B cell (primary cell): Measurements from ENCODE around the gene PRICKLE2. TPM values are rescaled to one million over a fixed set of nuclear protein-coding genes. Genes with fewer than 3 reads are reported as not detected.

Experiments used
- ATAC-seq: fragments of 200-7000 bp; cut with Tn5 transposase; one replicate; pipeline ENCODE4 v1.10.0; 2021; ENCODE audit warnings: low read depth, mild to moderate bottlenecking, moderate number of reproducible peaks, moderate library complexity
- CTCF ChIA-PET: fragments of 350-600 bp; sonication (Branson Sonifier 250); formaldehyde crosslinking; loops from one replicate; lab custom pipeline; 2021; ENCODE audit warnings: antibody characterized with exemption, inconsistent platforms; lab: Charles Lee
- POLR2A ChIA-PET: fragments of 350-600 bp; sonication (Branson Sonifier 250); formaldehyde crosslinking; loops from one replicate; lab custom pipeline; 2021; ENCODE audit warnings: antibody characterized with exemption; lab: Charles Lee
- DNase-seq: peaks from one replicate; pipeline ENCODE4 v3.0.0; 2013
- H2AFZ ChIP-seq: 2 replicates; pipeline ENCODE4 v1.6.1; 2012; ENCODE audit warnings: mild to moderate bottlenecking, low read depth, low read length; ENCODE audit not compliant: insufficient read depth, poor library complexity, severe bottlenecking
- H3K27ac ChIP-seq, 2 donors: 1 replicate in 1 of 2; 2 replicates in 1 of 2; pipeline ENCODE4 v1.5.1; 2012 to 2013; ENCODE audit warnings: low read length in 2 of 2, mild to moderate bottlenecking in 2 of 2, moderate library complexity in 1 of 2
- H3K27me3 ChIP-seq, 4 experiments: fragments of 200-600 bp in 1 of 4; sonication (generic) in 1 of 4; replicated peaks in 1 of 4; 1 replicate in 2 of 4; 2 replicates in 2 of 4; pipeline versions ENCODE4 v1.6.1 to v1.7.0; 2013 to 2016; ENCODE audit warnings: low read length in 3 of 4, mild to moderate bottlenecking in 2 of 4, mixed read lengths in 1 of 4, moderate library complexity in 1 of 4; ENCODE audit not compliant: insufficient read depth in 4 of 4, control insufficient read depth in 3 of 4; ENCODE audit errors: control extremely low read depth in 1 of 4
- H3K36me3 ChIP-seq, 2 experiments: replicated peaks in 1 of 2; 1 replicate in 1 of 2; 2 replicates in 1 of 2; pipeline versions ENCODE4 v1.6.1 to v1.7.1; 2013; ENCODE audit warnings: low read length in 1 of 2; ENCODE audit not compliant: insufficient read depth in 2 of 2, control insufficient read depth in 1 of 2; ENCODE audit errors: control extremely low read depth in 1 of 2, extremely low read depth in 1 of 2
- H3K4me1 ChIP-seq, 2 donors: fragments of 200-600 bp in 1 of 2; sonication (generic) in 1 of 2; 1 replicate in 1 of 2; 2 replicates in 1 of 2; pipeline versions ENCODE4 v1.5.1 to v1.6.1; 2013 to 2017; ENCODE audit warnings: low read length in 2 of 2; ENCODE audit not compliant: control insufficient read depth in 2 of 2, insufficient read depth in 2 of 2
- H3K4me2 ChIP-seq: replicated peaks from 2 replicates; pipeline ENCODE3; 2012; ENCODE audit warnings: mild to moderate bottlenecking, low read depth, low read length; ENCODE audit not compliant: poor library complexity, severe bottlenecking
- H3K4me3 ChIP-seq, 5 experiments: fragments of 200-600 bp in 1 of 5; sonication (generic) in 1 of 5; 1 replicate in 3 of 5; 2 replicates in 2 of 5; pipeline versions ENCODE4 v1.5.1 to v1.7.0; 2011 to 2016; ENCODE audit warnings: low read length in 4 of 5, mild to moderate bottlenecking in 4 of 5, low read depth in 2 of 5, control low read depth in 1 of 5, moderate library complexity in 1 of 5; ENCODE audit not compliant: insufficient read depth in 1 of 5; ENCODE audit errors: control extremely low read depth in 1 of 5, extremely low read depth in 1 of 5
- H3K79me2 ChIP-seq: fragments of 200-600 bp; sonication (generic); one replicate; pipeline ENCODE4 v1.6.0; 2016; ENCODE audit warnings: low read length; ENCODE audit not compliant: control insufficient read depth, insufficient read depth
- H3K9ac ChIP-seq: fragments of 200-600 bp; sonication (generic); 2 replicates; pipeline ENCODE4 v1.6.1; 2017; ENCODE audit warnings: mild to moderate bottlenecking, low read length, moderate library complexity
- H3K9me3 ChIP-seq, 3 donors: one replicate each; pipeline versions ENCODE4 v1.6.1 to v1.7.1; 2013; ENCODE audit warnings: low read length in 2 of 3; ENCODE audit not compliant: control insufficient read depth in 2 of 3, insufficient read depth in 1 of 3; ENCODE audit errors: control extremely low read depth in 1 of 3
- H4K20me1 ChIP-seq: 2 replicates; pipeline ENCODE4 v1.6.0; 2012; ENCODE audit warnings: mild to moderate bottlenecking, low read length; ENCODE audit not compliant: insufficient read depth, control insufficient read depth, poor library complexity, severe bottlenecking
- H3K27ac Mint-ChIP-seq: one replicate; pipeline ENCODE4 v1.8.0; 2021; ENCODE audit warnings: mixed read lengths
- H3K27me3 Mint-ChIP-seq: one replicate; pipeline ENCODE4 v1.8.0; 2021; ENCODE audit warnings: mixed read lengths
- H3K4me1 Mint-ChIP-seq: one replicate; pipeline ENCODE4 v1.8.0; 2021; ENCODE audit warnings: mixed read lengths
- H3K4me3 Mint-ChIP-seq: one replicate; pipeline ENCODE4 v1.8.0; 2021; ENCODE audit warnings: mixed read lengths
- H3K9me3 Mint-ChIP-seq: one replicate; pipeline ENCODE4 v1.8.0; 2022; ENCODE audit warnings: mixed read lengths; ENCODE audit not compliant: insufficient read depth
- CTCF ChIP-seq: fragments of 200-600 bp; IDR thresholded peaks from one replicate; pipeline ENCODE4 v1.8.0; 2022; ENCODE audit warnings: antibody characterized with exemption, mild to moderate bottlenecking
- EZH2 ChIP-seq: IDR thresholded peaks from 2 replicates; pipeline ENCODE4 v1.6.1; 2012; ENCODE audit warnings: borderline replicate concordance, low read depth, mild to moderate bottlenecking, moderate library complexity, low read length; ENCODE audit not compliant: insufficient read depth, poor library complexity, severe bottlenecking
- WGBS: methylation state at CpG from one replicate; pipeline ENCODE4 v1.1.5; 2013; ENCODE audit warnings: missing lambda C conversion rate; ENCODE audit not compliant: insufficient coverage; 5-methylcytosine and 5-hydroxymethylcytosine counted together
- intact Hi-C: fragments of 100-400 bp; cut with micrococcal nuclease; formaldehyde crosslinking; loops from one replicate; pipeline ENCODE4 v1.10.0; 2022
- polyA plus RNA-seq: library from polyadenylated mRNA; depleted of rRNA; stranded (reverse); fragments of >200 nt; gene quantifications from 2 replicates; pipeline ENCODE4 v1.2.3, GENCODE V29; 2012
- total RNA-seq, 2 donors: library from RNA; stranded (reverse); fragments of 120-200 nt in 1 of 2; gene quantifications; 1 replicate in 1 of 2; 2 replicates in 1 of 2; pipeline versions ENCODE4 v1.2.3 to v1.2.4, GENCODE V29; 2013 to 2022

Gene PRICKLE2
- total and polyA plus RNA-seq, 2 donors (not counting 1 experiment from before 2014, with no cell fraction given) = 0.30 to 1.4 TPM

- Mint-ChIP-seq H3K27ac (no peak overlapping the region), H3K4me1 (no peaks in the 10 kb centered on the region), H3K9me3 (peaks cover 3% of the 10 kb centered on the region), H3K27me3 (no peaks in the 10 kb centered on the region), H3K4me3 (no peak overlapping the region)
- ATAC-seq = no peak
- Histone ChIP-seq H3K79me2 (no peaks in the 10 kb centered on the region), H3K27me3 (no peaks in the 10 kb centered on the region), H3K36me3 (no peaks in the 10 kb centered on the region), H3K9ac (no peak overlapping the region), H3K9me3 (peaks cover 0 to 3% (median 0%) of the 10 kb centered on the region in 3 donors), H2AFZ (no peak overlapping the region), H3K4me2 (no peak overlapping the region), H3K4me3 (no peak overlapping the region), H3K4me1 (no peaks in the 10 kb centered on the region), H3K27ac (no peak overlapping the region), H4K20me1 (no peaks in the 10 kb centered on the region)
- TF ChIP-seq CTCF = no peak
- TF ChIP-seq EZH2 = no peak
- intact Hi-C loops = no loop called here
- POLR2A ChIA-PET = no interaction called here
- 83% methylated on average over 1 of the region's 8 CpGs for WGBS
- CTCF ChIA-PET = no interaction called here
- no peak for DNase-seq
Observed at GRCh38 chr3:64190517-64191515, 34.5 kb downstream of the PRICKLE2 start.
